ENCODE results near the gene NRP1.
"Not testable (repeated sequence)": the region's sequence is repeated elsewhere in the genome, so short reads cannot be mapped to it uniquely, and the experiment has no call there.

The NRP1 gene

GRCh38 chr10:33334153-33334804, at the start of gene NRP1:
NRP1 (minus strand) TSS chr10:33334667; CDS start chr10:33334382, 285 bp downstream.
- H3K9ac ChIP-seq (ENCODE audit: low read length), result peak within 1 kb of the TSS; percentile 39; the same call in 1 of the 2 replicates
- H2AFZ ChIP-seq (ENCODE audit: low read length), result peak within 1 kb of the TSS; percentile 87
- H3K4me3 ChIP-seq (ENCODE audit: low read length), result peak within 1 kb of the TSS; percentile 76
- no peaks in the 10 kb centered on the region for H3K9me2 ChIP-seq (replicated peaks; ENCODE audit: insufficient read depth, low read length)
- peaks cover 12% of the 10 kb centered on the region for H3K27me3 ChIP-seq (replicated peaks; ENCODE audit: insufficient read depth, low read length)
- DNase-seq, result no peak
- H3K4me2 ChIP-seq (ENCODE audit: low read depth, low read length), result peak within 1 kb of the TSS; percentile 97
- H3F3A ChIP-seq (ENCODE audit: insufficient read depth, low read length), result no peaks in the 10 kb centered on the region
- H3K79me2 ChIP-seq (ENCODE audit: low read length), result no peaks in the 10 kb centered on the region
- H3K4me1 ChIP-seq (ENCODE audit: low read length), result no peaks in the 10 kb centered on the region
- no peaks in the 10 kb centered on the region for H3K36me3 ChIP-seq (replicated peaks; ENCODE audit: insufficient read depth, low read length)
- no peak within 1 kb of the TSS for H3K27ac ChIP-seq (ENCODE audit: low read length)
- no peaks in the 10 kb centered on the region for H4K20me1 ChIP-seq (ENCODE audit: insufficient read depth, low read length)
- H3K9me3 ChIP-seq (replicated peaks; ENCODE audit: insufficient read depth, low read length), result no peaks in the 10 kb centered on the region
- TF ChIP-seq EZH2 (optimal IDR thresholded peaks at IDR 0.05; ENCODE audit: low read depth, low read length) (no peak), EZH2phosphoT487 (IDR thresholded peaks at IDR 0.05; ENCODE audit: low read length) (no peak)

GRCh38 chr10:33384201-33384600, 49.7 kb upstream of the NRP1 start:
- H4K20me1 ChIP-seq (ENCODE audit: insufficient read depth, low read length); H3K4me2 ChIP-seq (ENCODE audit: low read depth, low read length); H3K9me3 ChIP-seq (replicated peaks; ENCODE audit: insufficient read depth, low read length); H3K4me1 ChIP-seq (ENCODE audit: low read length); H2AFZ ChIP-seq (ENCODE audit: low read length); H3K9me2 ChIP-seq (replicated peaks; ENCODE audit: insufficient read depth, low read length); DNase-seq; H3K79me2 ChIP-seq (ENCODE audit: low read length); H3F3A ChIP-seq (ENCODE audit: insufficient read depth, low read length); H3K4me3 ChIP-seq (ENCODE audit: low read length); H3K27me3 ChIP-seq (replicated peaks; ENCODE audit: insufficient read depth, low read length); H3K9ac ChIP-seq (ENCODE audit: low read length); H3K36me3 ChIP-seq (replicated peaks; ENCODE audit: insufficient read depth, low read length); H3K27ac ChIP-seq (ENCODE audit: low read length): not testable (repeated sequence)

- no peaks in the 10 kb centered on the region for H4K20me1 ChIP-seq (ENCODE audit: insufficient read depth, low read length)
- H3K4me1 ChIP-seq (ENCODE audit: low read length), result no peaks in the 10 kb centered on the region
- H3K27ac ChIP-seq (ENCODE audit: low read length), result no peak overlapping the region
- no peak overlapping the region for H3K4me3 ChIP-seq (ENCODE audit: low read length)
- H2AFZ ChIP-seq (ENCODE audit: low read length), result no peak overlapping the region
- TF ChIP-seq EZH2 (optimal IDR thresholded peaks at IDR 0.05; ENCODE audit: low read depth, low read length) (no peak), CTCF (IDR thresholded peaks at IDR 0.05; ENCODE audit: low read length) (no peak), EZH2phosphoT487 (IDR thresholded peaks at IDR 0.05; ENCODE audit: low read length) (no peak)
- H3K9me3 ChIP-seq (replicated peaks; ENCODE audit: insufficient read depth, low read length), result no peaks in the 10 kb centered on the region
- H3K36me3 ChIP-seq (replicated peaks; ENCODE audit: insufficient read depth, low read length), result no peaks in the 10 kb centered on the region
- H3K4me2 ChIP-seq (ENCODE audit: low read depth, low read length), result no peak overlapping the region
- H3K27me3 ChIP-seq (replicated peaks; ENCODE audit: insufficient read depth, low read length), result no peaks in the 10 kb centered on the region
- DNase-seq, result no peak
- no peaks in the 10 kb centered on the region for H3F3A ChIP-seq (ENCODE audit: insufficient read depth, low read length)
- H3K9me2 ChIP-seq (replicated peaks; ENCODE audit: insufficient read depth, low read length), result no peaks in the 10 kb centered on the region
- H3K9ac ChIP-seq (ENCODE audit: low read length), result no peak overlapping the region
- no peaks in the 10 kb centered on the region for H3K79me2 ChIP-seq (ENCODE audit: low read length)
Measured at GRCh38 chr10:33382921-33383713, 48.6 kb upstream of the NRP1 start.

GRCh38 chr10:33382216-33382600, 47.7 kb upstream of the NRP1 start:
- no peaks in the 10 kb centered on the region for H3K4me1 ChIP-seq (ENCODE audit: low read length)
- H3K9me2 ChIP-seq (replicated peaks; ENCODE audit: insufficient read depth, low read length), result no peaks in the 10 kb centered on the region
- no peaks in the 10 kb centered on the region for H4K20me1 ChIP-seq (ENCODE audit: insufficient read depth, low read length)
- no peaks in the 10 kb centered on the region for H3K36me3 ChIP-seq (replicated peaks; ENCODE audit: insufficient read depth, low read length)
- TF ChIP-seq CTCF (IDR thresholded peaks at IDR 0.05; ENCODE audit: low read length) (no peak), EZH2phosphoT487 (IDR thresholded peaks at IDR 0.05; ENCODE audit: low read length) (no peak)
- H3K9ac ChIP-seq (ENCODE audit: low read length), result no peak overlapping the region
- no peaks in the 10 kb centered on the region for H3K9me3 ChIP-seq (replicated peaks; ENCODE audit: insufficient read depth, low read length)
- H3K4me3 ChIP-seq (ENCODE audit: low read length), result no peak overlapping the region
- no peaks in the 10 kb centered on the region for H3K27me3 ChIP-seq (replicated peaks; ENCODE audit: insufficient read depth, low read length)
- DNase-seq, result no peak
- no peaks in the 10 kb centered on the region for H3F3A ChIP-seq (ENCODE audit: insufficient read depth, low read length)
- no peak overlapping the region for H2AFZ ChIP-seq (ENCODE audit: low read length)
- H3K4me2 ChIP-seq (ENCODE audit: low read depth, low read length), result no peak overlapping the region
- no peaks in the 10 kb centered on the region for H3K79me2 ChIP-seq (ENCODE audit: low read length)
- H3K27ac ChIP-seq (ENCODE audit: low read length), result no peak overlapping the region
